Cardiac muscle cell (in vitro differentiated cells and primary cell): ENCODE data around the gene FARP2. TPM values are rescaled to one million over a fixed set of nuclear protein-coding genes. Genes with fewer than 3 reads are reported as not detected.

Experiments
- DNase-seq, 2 donors: peaks; one replicate each; pipeline versions ENCODE4 v3.0.0 to v3.0.0-alpha.2; 2010 to 2017; ENCODE audit warnings: low read depth in 1 of 2, low spot score in 1 of 2
- H3K27ac ChIP-seq: fragments of 200-600 bp; sonication (generic); 2 replicates; pipeline ENCODE4 v1.5.1; 2016
- H3K27me3 ChIP-seq: fragments of 200-600 bp; sonication (generic); 2 replicates; pipeline ENCODE4 v1.6.0; 2016; ENCODE audit warnings: control low read depth
- H3K36me3 ChIP-seq: fragments of 200-600 bp; sonication (generic); 2 replicates; pipeline ENCODE4 v1.5.1; 2016; ENCODE audit warnings: control low read depth
- H3K4me1 ChIP-seq: fragments of 200-600 bp; sonication (generic); 2 replicates; pipeline ENCODE4 v1.8.1; 2017; ENCODE audit warnings: low read depth, mild to moderate bottlenecking, mixed run types
- H3K4me3 ChIP-seq: fragments of 200-600 bp; sonication (generic); 2 replicates; pipeline ENCODE4 v1.5.1; 2016; ENCODE audit warnings: mild to moderate bottlenecking
- H3K9me3 ChIP-seq: fragments of 200-600 bp; sonication (generic); 2 replicates; pipeline ENCODE4 v1.5.1; 2017; ENCODE audit warnings: low read depth, mild to moderate bottlenecking, control low read depth
- polyA plus RNA-seq: library from polyadenylated mRNA; unstranded; fragments of >200 nt; fragmentation: Nextera tagmentation; extraction: Ambion mirVana; gene quantifications from 2 replicates; pipeline ENCODE4 v1.2.1, GENCODE V29; 2016
- total RNA-seq: library from RNA; depleted of rRNA; stranded (reverse); fragments of >200 nt; gene quantifications from 2 replicates; pipeline ENCODE4 v1.2.3, GENCODE V29; 2016
- TF ChIP-seq, protein P1 (sequence below): IDR thresholded peaks from 2 replicates; pipeline ENCODE4 v1.5.1; 2012; ENCODE audit warnings: low read depth, mild to moderate bottlenecking, low read length

The FARP2 gene
- total and polyA plus RNA-seq, 2 experiments from 2014 or later, result 24.4 to 26.5 TPM

DNA sequence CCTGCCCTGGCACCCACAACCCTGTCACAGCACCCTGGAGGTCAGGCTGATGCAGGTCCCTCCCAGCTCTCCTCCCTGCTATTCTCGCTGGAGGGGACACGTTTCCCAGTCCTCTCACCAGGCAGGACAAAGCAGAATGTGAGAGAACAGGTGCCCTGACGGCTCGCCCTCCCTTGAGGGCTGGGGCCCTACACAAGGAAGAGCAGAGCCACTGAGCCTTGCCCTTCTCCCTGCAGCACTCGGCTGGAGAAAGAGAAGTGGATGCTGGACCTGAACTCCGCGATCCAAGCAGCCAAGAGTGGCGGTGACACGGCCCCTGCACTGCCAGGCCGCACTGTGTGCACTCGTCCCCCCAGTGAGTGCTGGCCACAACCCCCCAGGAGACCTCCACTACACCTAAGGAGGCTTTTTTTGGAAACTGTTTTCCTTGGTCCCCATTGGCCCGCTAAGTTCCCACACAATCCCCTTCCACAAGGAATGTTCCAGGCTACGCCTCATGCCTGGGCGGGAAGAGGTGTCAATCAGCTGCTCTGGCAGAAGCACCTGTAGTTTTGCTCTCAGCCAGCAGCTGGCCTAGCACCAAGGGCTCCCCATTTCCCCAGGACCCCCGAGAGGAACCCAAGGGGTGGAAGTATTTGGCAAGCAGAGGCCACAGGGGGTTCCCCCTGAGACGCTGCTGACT lies 134.9 kb downstream of the FARP2 start:
- DNase-seq, result no peak

DNA sequence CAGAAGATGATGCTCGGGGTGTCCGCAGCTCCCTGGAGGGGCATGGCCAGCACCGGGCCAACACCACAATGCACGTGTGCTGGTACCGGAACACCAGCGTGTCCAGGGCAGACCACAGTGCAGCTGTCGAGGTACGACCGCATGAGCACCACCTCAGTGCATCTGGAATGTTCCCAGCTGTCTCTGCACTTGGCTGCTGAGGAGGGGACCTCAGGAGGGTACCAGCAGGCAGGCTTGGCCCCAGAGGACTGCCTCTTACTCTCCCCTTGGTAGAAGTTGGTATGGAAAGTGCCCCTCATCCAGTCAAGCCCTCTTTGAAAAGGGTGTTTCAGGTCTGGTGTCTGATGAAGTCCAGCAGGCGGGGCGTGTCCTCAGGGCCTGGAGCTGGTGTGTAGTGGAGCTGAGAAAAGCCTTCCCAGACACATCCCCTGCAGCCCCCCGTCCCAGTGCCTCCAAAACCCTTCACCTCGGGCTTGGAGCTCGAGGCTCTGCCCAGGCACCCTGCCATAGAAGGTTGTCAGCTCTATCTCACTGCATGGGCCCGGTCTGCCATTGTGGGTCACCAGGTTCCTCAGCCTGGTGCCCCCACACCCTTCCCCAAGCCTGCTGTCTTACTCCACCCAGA lies 135.6 kb downstream of the FARP2 start:
- Histone ChIP-seq H3K9me3 (no peaks in the 10 kb centered on the region), H3K36me3 (peaks cover 15% of the 10 kb centered on the region), H3K27me3 (no peaks in the 10 kb centered on the region), H3K27ac (peak overlapping the region; percentile 6), H3K4me1 (no peaks in the 10 kb centered on the region), H3K4me3 (no peak overlapping the region)
- TF ChIP-seq, protein P1, sequence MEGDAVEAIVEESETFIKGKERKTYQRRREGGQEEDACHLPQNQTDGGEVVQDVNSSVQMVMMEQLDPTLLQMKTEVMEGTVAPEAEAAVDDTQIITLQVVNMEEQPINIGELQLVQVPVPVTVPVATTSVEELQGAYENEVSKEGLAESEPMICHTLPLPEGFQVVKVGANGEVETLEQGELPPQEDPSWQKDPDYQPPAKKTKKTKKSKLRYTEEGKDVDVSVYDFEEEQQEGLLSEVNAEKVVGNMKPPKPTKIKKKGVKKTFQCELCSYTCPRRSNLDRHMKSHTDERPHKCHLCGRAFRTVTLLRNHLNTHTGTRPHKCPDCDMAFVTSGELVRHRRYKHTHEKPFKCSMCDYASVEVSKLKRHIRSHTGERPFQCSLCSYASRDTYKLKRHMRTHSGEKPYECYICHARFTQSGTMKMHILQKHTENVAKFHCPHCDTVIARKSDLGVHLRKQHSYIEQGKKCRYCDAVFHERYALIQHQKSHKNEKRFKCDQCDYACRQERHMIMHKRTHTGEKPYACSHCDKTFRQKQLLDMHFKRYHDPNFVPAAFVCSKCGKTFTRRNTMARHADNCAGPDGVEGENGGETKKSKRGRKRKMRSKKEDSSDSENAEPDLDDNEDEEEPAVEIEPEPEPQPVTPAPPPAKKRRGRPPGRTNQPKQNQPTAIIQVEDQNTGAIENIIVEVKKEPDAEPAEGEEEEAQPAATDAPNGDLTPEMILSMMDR, result no peak
- DNase-seq, result no peak

More for the DNA sequence above, 134.9 kb downstream of the FARP2 start:
- TF ChIP-seq, protein P1, result no peak
- no peaks in the 10 kb centered on the region for H3K9me3 ChIP-seq
- H3K27ac ChIP-seq, result peak overlapping the region; percentile 54
- H3K27me3 ChIP-seq, result no peaks in the 10 kb centered on the region
- peaks cover 13% of the 10 kb centered on the region for H3K36me3 ChIP-seq
- H3K4me1 ChIP-seq, result no peaks in the 10 kb centered on the region
- H3K4me3 ChIP-seq, result no peak overlapping the region

DNA sequence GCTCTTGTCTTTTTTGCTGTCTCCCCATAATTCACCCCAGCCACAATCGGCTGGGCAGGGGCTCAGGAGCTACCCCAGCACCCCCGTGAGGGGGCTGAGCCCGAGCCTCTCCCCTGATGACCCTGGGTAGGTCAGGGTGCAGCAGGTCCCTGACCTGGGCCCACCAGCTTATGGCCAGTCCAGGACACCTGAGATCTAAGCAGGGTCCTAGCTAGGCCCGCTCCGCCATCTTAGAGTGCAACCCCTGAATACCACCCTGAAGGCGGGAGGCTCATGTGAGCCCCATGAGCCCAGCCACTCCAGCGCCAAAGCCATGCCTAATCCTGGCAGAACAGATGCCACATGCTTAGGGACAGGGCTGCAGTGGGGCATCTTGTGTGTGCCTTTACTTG lies 136.1 kb downstream of the FARP2 start:
- Histone ChIP-seq H3K4me1 (no peaks in the 10 kb centered on the region), H3K27ac (peak overlapping the region; percentile 6), H3K36me3 (peaks cover 15% of the 10 kb centered on the region), H3K4me3 (no peak overlapping the region), H3K27me3 (no peaks in the 10 kb centered on the region), H3K9me3 (no peaks in the 10 kb centered on the region)
- TF ChIP-seq, protein P1, result no peak
- no peak for DNase-seq

DNA sequence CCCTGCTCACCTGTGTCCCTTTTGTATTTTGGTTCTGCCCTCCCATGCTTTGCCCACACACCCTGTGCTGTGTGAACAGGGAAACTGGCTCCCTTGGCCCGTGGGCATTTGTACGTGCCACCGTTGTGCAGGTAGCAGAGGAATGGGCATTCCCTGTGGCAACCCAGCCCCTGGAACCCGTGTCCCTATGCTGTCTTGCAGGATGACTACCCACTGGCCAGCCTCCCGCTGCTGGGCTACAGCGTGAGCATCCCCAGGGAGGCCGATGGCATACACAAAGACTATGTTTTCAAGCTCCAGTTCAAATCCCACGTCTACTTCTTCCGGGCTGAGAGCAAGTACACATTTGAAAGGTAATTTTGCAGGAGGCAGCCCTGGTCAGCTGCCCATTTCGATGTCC lies 137.0 kb downstream of the FARP2 start:
- Histone ChIP-seq H3K4me3 (no peak overlapping the region), H3K4me1 (no peaks in the 10 kb centered on the region), H3K36me3 (peaks cover 15% of the 10 kb centered on the region), H3K9me3 (no peaks in the 10 kb centered on the region), H3K27ac (peak overlapping the region; percentile 23), H3K27me3 (no peaks in the 10 kb centered on the region)
- DNase-seq, result no peak
- TF ChIP-seq, protein P1, result no peak

DNA sequence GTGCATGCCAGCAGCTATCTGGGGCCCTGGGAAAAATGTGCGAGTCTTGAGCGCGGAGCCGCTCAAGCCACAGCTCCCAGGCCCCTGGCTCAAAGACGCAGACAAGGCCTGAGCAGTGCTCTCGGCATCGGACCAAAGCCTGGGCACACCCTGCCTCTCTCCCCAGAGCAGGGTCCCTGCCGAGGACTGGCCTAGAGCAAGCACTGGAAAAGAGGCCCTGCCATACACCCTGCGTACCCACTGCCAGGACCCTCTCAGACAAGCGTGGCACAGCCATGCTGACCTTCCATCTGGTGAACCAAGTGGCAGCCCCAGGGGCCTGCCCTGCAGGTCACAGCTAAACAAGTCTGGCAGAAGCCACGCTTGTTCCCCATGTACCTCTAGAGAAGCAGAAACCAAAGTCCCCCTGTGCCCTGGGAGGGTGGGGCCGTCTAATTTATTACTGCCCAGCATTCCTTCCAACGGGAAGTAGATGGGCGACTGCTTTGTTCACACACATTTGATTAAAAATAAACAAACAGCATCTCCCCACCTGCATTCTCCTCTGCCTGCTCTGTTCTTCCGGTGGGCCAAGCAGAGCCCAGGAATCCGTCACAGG lies 138.3 kb downstream of the FARP2 start:
- Histone ChIP-seq H3K9me3 (no peaks in the 10 kb centered on the region), H3K36me3 (peaks cover 15% of the 10 kb centered on the region), H3K27me3 (no peaks in the 10 kb centered on the region)

More for the DNA sequence above, 138.3 kb downstream of the FARP2 start:
- no peak for DNase-seq
- TF ChIP-seq, protein P1, result no peak
- peak overlapping the region; percentile 23 for H3K27ac ChIP-seq
- no peak overlapping the region for H3K4me3 ChIP-seq
- H3K4me1 ChIP-seq, result no peaks in the 10 kb centered on the region
